Activated CD8-positive, alpha-beta memory T cell treated with anti-CD3 and anti-CD28 coated beads, Interleukin-2, amount 50 U/mL, for 48 hours (primary cell): ENCODE measurements around the gene DMKN.

Experiments used
- DNase-seq: peaks from one replicate; pipeline ENCODE4 v3.0.0-alpha.2; 2020

The DMKN gene

GRCh38 chr19:35546532-35546931, 33.1 kb upstream of the DMKN start:
- DNase-seq = no peak

- peak; percentile 87 for DNase-seq
Measured at GRCh38 chr19:35545855-35546381, 32.5 kb upstream of the DMKN start.

GRCh38 chr19:35545001-35545854, 31.8 kb upstream of the DMKN start, which contains the start of gene TMEM147:
TMEM147 (plus strand) TSS chr19:35545626; CDS start chr19:35545740, 114 bp downstream.
- peak; percentile 95 for DNase-seq

GRCh38 chr19:35544110-35544802, 30.8 kb upstream of the DMKN start:
- no peak for DNase-seq

- no peak for DNase-seq
Measured at GRCh38 chr19:35543280-35544109, 30.0 kb upstream of the DMKN start.

- no peak for DNase-seq
Measured at GRCh38 chr19:35542209-35542608, 28.8 kb upstream of the DMKN start.

- DNase-seq = no peak
Measured at GRCh38 chr19:35540356-35540927, 27.0 kb upstream of the DMKN start.

- no peak for DNase-seq
Measured at GRCh38 chr19:35539850-35540249, 26.4 kb upstream of the DMKN start.

- DNase-seq = no peak
Measured at GRCh38 chr19:35539314-35539713, 25.9 kb upstream of the DMKN start.

GRCh38 chr19:35534803-35535480, 21.5 kb upstream of the DMKN start:
- DNase-seq = no peak

- DNase-seq = peak; percentile 72
Measured at GRCh38 chr19:35533822-35534392, 20.5 kb upstream of the DMKN start.

- no peak for DNase-seq
Measured at GRCh38 chr19:35533201-35533821, 19.9 kb upstream of the DMKN start, which contains the start of gene GAPDHS. GAPDHS (plus strand) TSS chr19:35533456; CDS start chr19:35533528, 72 bp downstream.

- no peak for DNase-seq
Measured at GRCh38 chr19:35531291-35531690, 17.8 kb upstream of the DMKN start.

- no peak for DNase-seq
Measured at GRCh38 chr19:35529241-35530218, 16.1 kb upstream of the DMKN start.

GRCh38 chr19:35528218-35529038, 15.0 kb upstream of the DMKN start, which contains the start of gene SBSN:
SBSN (minus strand) TSS chr19:35528311; CDS start chr19:35528281, 30 bp downstream.
- no peak for DNase-seq

- no peak for DNase-seq
Measured at GRCh38 chr19:35525873-35526272, 12.4 kb upstream of the DMKN start.

GRCh38 chr19:35524181-35524837, 10.9 kb upstream of the DMKN start:
- no peak for DNase-seq

GRCh38 chr19:35522745-35523327, 9.4 kb upstream of the DMKN start:
- no peak for DNase-seq
